Keratinocyte (primary cell): Measurements from ENCODE around the gene ZNF511.

Experiments used
- CTCF ChIP-seq, 3 experiments: IDR thresholded peaks in 1 of 3; conservative IDR thresholded peaks in 1 of 3; optimal IDR thresholded peaks in 1 of 3; 2 replicates in 2 of 3; 3 replicates in 1 of 3; pipeline versions ENCODE3 to v1.5.1; 2011; ENCODE audit warnings: low read length in 3 of 3, mild to moderate bottlenecking in 3 of 3, moderate library complexity in 2 of 3, control low read depth in 1 of 3, inconsistent platforms in 1 of 3; ENCODE audit not compliant: insufficient read depth in 2 of 3; ENCODE audit errors: extremely low read depth in 1 of 3
- EZH2 ChIP-seq: IDR thresholded peaks from one replicate; pipeline ENCODE4 v1.6.1; 2012; ENCODE audit warnings: inconsistent platforms, mild to moderate bottlenecking, low read length, moderate library complexity

DNA sequence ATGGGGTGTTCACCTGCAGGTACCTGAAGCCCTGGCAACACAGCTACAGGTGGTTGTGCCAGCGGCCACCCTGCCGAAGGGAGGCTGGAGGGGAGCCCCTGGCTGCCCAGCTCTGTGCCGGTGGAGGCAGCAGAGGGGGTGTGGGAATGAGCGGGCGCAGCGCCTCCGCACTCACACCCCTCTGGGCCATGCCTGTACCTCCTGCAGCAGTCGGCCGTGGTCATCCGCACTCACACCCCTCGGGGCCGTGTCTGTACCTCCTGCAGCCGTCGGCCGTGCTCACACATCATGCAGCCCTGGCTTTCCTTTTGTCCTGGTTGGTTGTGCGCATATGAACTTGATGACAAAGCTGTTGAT lies 1.7 kb downstream of the ZNF511 start:
- no peak for TF ChIP-seq CTCF (optimal IDR thresholded peaks at IDR 0.05 in 1 of 3, IDR thresholded peaks at IDR 0.05 in 1 of 3, conservative IDR thresholded peaks at IDR 0.05 in 1 of 3; ENCODE audit: extremely low read depth in 1 of 3, insufficient read depth in 2 of 3, low read length in 3 of 3)
- no peak for TF ChIP-seq EZH2
